Measurements from ENCODE around the gene TMEM138. TPM values are rescaled to one million over a fixed set of nuclear protein-coding genes. Genes with fewer than 3 reads are reported as not detected.

Gene TMEM138
- polyA plus RNA-seq (2012; ENCODE audit: insufficient read depth, insufficient read length): 53.0 TPM

GRCh38 chr11:61361741-61362541 is at the start of gene TMEM138, which contains the start of gene CYB561A3:
Gene TMEM138 (plus strand): TSS chr11:61362374. CDS start chr11:61364391, 2,017 bp downstream.
Gene CYB561A3 (minus strand): TSS chr11:61361882. CDS start chr11:61356713, 5,169 bp downstream.
- peak within 1 kb of the TSS; percentile 84 for H3K4me3 ChIP-seq (ENCODE audit: low read length)
- DNase-seq (ENCODE audit: low read depth, low spot score): peak; percentile 91

- no peak overlapping the region for H3K4me3 ChIP-seq (ENCODE audit: low read length)
- DNase-seq (ENCODE audit: low read depth, low spot score): no peak
Observed at GRCh38 chr11:61315260-61315659, 46.9 kb upstream of the TMEM138 start.

- no peak for DNase-seq (ENCODE audit: low read depth, low spot score)
- H3K4me3 ChIP-seq (ENCODE audit: low read length): no peak overlapping the region
Observed at GRCh38 chr11:61325649-61326414, 36.3 kb upstream of the TMEM138 start.

- DNase-seq (ENCODE audit: low read depth, low spot score): no peak
- no peak overlapping the region for H3K4me3 ChIP-seq (ENCODE audit: low read length)
Observed at GRCh38 chr11:61327669-61328071, 34.5 kb upstream of the TMEM138 start.

- DNase-seq (ENCODE audit: low read depth, low spot score): no peak
- H3K4me3 ChIP-seq (ENCODE audit: low read length): no peak overlapping the region
Observed at GRCh38 chr11:61328351-61328750, 33.8 kb upstream of the TMEM138 start.

GRCh38 chr11:61329871-61330270 is 32.3 kb upstream of the TMEM138 start:
- H3K4me3 ChIP-seq (ENCODE audit: low read length): no peak overlapping the region
- no peak for DNase-seq (ENCODE audit: low read depth, low spot score)

- peak overlapping the region; percentile 79 for H3K4me3 ChIP-seq (ENCODE audit: low read length)
- no peak for DNase-seq (ENCODE audit: low read depth, low spot score)
Observed at GRCh38 chr11:61331651-61332050, 30.5 kb upstream of the TMEM138 start.

GRCh38 chr11:61332281-61332796 is 29.8 kb upstream of the TMEM138 start:
- peak overlapping the region; percentile 79 for H3K4me3 ChIP-seq (ENCODE audit: low read length)
- DNase-seq (ENCODE audit: low read depth, low spot score): no peak

- H3K4me3 ChIP-seq (ENCODE audit: low read length): peak within 1 kb of the TSS; percentile 79
- peak; percentile 92 for DNase-seq (ENCODE audit: low read depth, low spot score)
Observed at GRCh38 chr11:61332797-61333549, 29.2 kb upstream of the TMEM138 start, which contains the start of the genes DDB1 and TKFC. Gene DDB1 (minus strand): TSS chr11:61333105. CDS start chr11:61332968, 137 bp downstream. Gene TKFC (plus strand): TSS chr11:61333228. CDS start chr11:61334729, 1,501 bp downstream.

- DNase-seq (ENCODE audit: low read depth, low spot score): peak; percentile 62
- H3K4me3 ChIP-seq (ENCODE audit: low read length): peak overlapping the region; percentile 79
Observed at GRCh38 chr11:61333550-61334433, 28.4 kb upstream of the TMEM138 start.

- H3K4me3 ChIP-seq (ENCODE audit: low read length): peak overlapping the region; percentile 79; the same call in 1 of the 2 replicates
- DNase-seq (ENCODE audit: low read depth, low spot score): no peak
Observed at GRCh38 chr11:61334434-61335354, 27.5 kb upstream of the TMEM138 start.

GRCh38 chr11:61335355-61335710 is 26.8 kb upstream of the TMEM138 start:
- H3K4me3 ChIP-seq (ENCODE audit: low read length): no peak overlapping the region

GRCh38 chr11:61336171-61336935 is 25.8 kb upstream of the TMEM138 start:
- DNase-seq (ENCODE audit: low read depth, low spot score): peak; percentile 86
- H3K4me3 ChIP-seq (ENCODE audit: low read length): peak overlapping the region; percentile 16; the same call in 1 of the 2 replicates

More at GRCh38 chr11:61335355-61335710, 26.8 kb upstream of the TMEM138 start:
- DNase-seq (ENCODE audit: low read depth, low spot score): no peak

GRCh38 chr11:61337706-61338470 is 24.3 kb upstream of the TMEM138 start:
- DNase-seq (ENCODE audit: low read depth, low spot score): no peak
- no peak overlapping the region for H3K4me3 ChIP-seq (ENCODE audit: low read length)

- H3K4me3 ChIP-seq (ENCODE audit: low read length): no peak overlapping the region
- DNase-seq (ENCODE audit: low read depth, low spot score): no peak
Observed at GRCh38 chr11:61338783-61339489, 23.2 kb upstream of the TMEM138 start.

Data from Jurkat, Clone E6-1 (cell line).